ENCODE data around the gene ANXA4. TPM values are rescaled to one million over a fixed set of nuclear protein-coding genes. Genes with fewer than 3 reads are reported as not detected.
A peak's percentile ranks its signal among the peaks of the same experiment; 100 is the strongest.

ANXA4 gene
- total and polyA plus RNA-seq, 2 experiments from 2014 or later, result 6.7 to 11.5 TPM

DNA sequence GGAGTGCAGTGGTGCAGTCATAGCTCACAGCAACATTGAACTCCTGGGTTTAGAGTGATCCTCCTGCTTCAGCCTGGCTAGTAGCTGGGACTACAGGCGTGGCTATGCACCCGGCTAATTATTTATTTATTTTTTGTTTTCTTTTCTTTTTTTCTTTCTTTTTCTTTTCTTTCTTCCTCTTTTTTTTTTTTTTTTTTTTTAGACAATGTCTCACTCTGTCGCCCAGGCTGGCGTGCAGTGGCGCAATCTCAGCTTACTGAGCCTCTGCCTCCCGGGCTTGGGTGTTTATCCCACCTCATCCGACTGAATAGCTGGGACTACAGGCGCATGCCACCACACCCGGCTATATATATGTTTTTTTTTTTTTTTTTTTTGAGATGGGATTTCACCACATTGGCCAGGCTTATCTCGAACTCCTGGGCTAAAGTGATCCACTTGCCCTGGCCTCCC is 1.4 kb upstream of the ANXA4 start:
- TF ChIP-seq STAT1 (IDR thresholded peaks at IDR 0.05; ENCODE audit: unreplicated experiment), result no peak
- TF ChIP-seq EZH2phosphoT487 (IDR thresholded peaks at IDR 0.05; ENCODE audit: unreplicated experiment), result no peak
- no peak for TF ChIP-seq CREB1 (CRISPR knock-in tag; IDR thresholded peaks at IDR 0.05; ENCODE audit: low read depth)
- no peak for TF ChIP-seq EZH2 (IDR thresholded peaks at IDR 0.05; ENCODE audit: low read depth, unreplicated experiment)
- TF ChIP-seq, protein P1, sequence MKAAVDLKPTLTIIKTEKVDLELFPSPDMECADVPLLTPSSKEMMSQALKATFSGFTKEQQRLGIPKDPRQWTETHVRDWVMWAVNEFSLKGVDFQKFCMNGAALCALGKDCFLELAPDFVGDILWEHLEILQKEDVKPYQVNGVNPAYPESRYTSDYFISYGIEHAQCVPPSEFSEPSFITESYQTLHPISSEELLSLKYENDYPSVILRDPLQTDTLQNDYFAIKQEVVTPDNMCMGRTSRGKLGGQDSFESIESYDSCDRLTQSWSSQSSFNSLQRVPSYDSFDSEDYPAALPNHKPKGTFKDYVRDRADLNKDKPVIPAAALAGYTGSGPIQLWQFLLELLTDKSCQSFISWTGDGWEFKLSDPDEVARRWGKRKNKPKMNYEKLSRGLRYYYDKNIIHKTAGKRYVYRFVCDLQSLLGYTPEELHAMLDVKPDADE (IDR thresholded peaks at IDR 0.05), result no peak
- no peak for DNase-seq (ENCODE audit: low spot score)
- peaks cover 10% of the 10 kb centered on the region for H3K4me1 Mint-ChIP-seq
- H3K4me2 ChIP-seq, result peak overlapping the region; percentile 99
- peaks cover 14% of the 10 kb centered on the region for H3K27me3 Mint-ChIP-seq (ENCODE audit: insufficient read depth, low read depth, poor library complexity)
- H3K4me3 ChIP-seq, result peak overlapping the region; percentile 85
- no peak overlapping the region for H3K27ac ChIP-seq (ENCODE audit: low read depth)
- H3K36me3 Mint-ChIP-seq (ENCODE audit: low read depth), result no peaks in the 10 kb centered on the region
- peaks cover 3% of the 10 kb centered on the region; the same call in 1 of the 2 replicates for H3F3A ChIP-seq (replicated peaks; ENCODE audit: low read depth)
- ATAC-seq, result no peak
- H3K36me3 ChIP-seq (ENCODE audit: insufficient read depth), result no peaks in the 10 kb centered on the region
- peaks cover 10% of the 10 kb centered on the region; the same call in 1 of the 2 replicates for H3K4me1 ChIP-seq (ENCODE audit: insufficient read depth)
- no peaks in the 10 kb centered on the region for H4K20me1 ChIP-seq (replicated peaks; ENCODE audit: insufficient read depth)
- H3K9me2 ChIP-seq (ENCODE audit: insufficient read depth), result no peaks in the 10 kb centered on the region
- H3K4me3 Mint-ChIP-seq, result peak overlapping the region; percentile 83; the same call in 2 of the 3 replicates
- no peaks in the 10 kb centered on the region for H3K79me2 ChIP-seq (replicated peaks; ENCODE audit: insufficient read depth)
- no peak overlapping the region for H3K27ac Mint-ChIP-seq
- peaks cover 23% of the 10 kb centered on the region for H3K27me3 ChIP-seq (ENCODE audit: insufficient read depth)
- peak overlapping the region; percentile 100 for H2AFZ ChIP-seq
- no peaks in the 10 kb centered on the region for H3K9me3 Mint-ChIP-seq

DNA sequence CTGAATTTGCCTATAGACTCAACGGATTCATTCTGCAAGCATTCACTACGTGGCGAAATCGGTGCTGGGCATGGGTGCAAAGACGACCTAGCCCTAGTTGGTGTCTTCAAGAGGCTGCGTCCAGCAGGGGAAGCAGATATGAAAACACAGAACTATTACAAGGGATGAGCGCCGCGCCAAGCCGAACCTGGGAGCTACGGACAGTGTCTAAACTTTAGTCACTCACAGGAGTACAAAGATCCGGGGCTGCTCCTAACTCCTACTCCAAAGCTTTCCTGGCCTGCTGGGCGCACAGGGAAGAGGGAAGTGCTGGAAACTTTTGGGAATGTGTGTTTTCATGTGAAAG is 732 bp upstream of the ANXA4 start:
- H3K79me2 ChIP-seq (replicated peaks; ENCODE audit: insufficient read depth), result no peaks in the 10 kb centered on the region
- no peak for TF ChIP-seq ZNF331 (CRISPR knock-in tag; IDR thresholded peaks at IDR 0.05; ENCODE audit: low read depth)
- TF ChIP-seq POLR2AphosphoS5 (IDR thresholded peaks at IDR 0.05; ENCODE audit: low read depth), result no peak
- no peak for TF ChIP-seq STAT1 (IDR thresholded peaks at IDR 0.05; ENCODE audit: unreplicated experiment)
- TF ChIP-seq JUNB (IDR thresholded peaks at IDR 0.05; ENCODE audit: unreplicated experiment), result no peak
- TF ChIP-seq ZNF114 (CRISPR knock-in tag; IDR thresholded peaks at IDR 0.05), result no peak
- TF ChIP-seq EZH2phosphoT487 (IDR thresholded peaks at IDR 0.05; ENCODE audit: unreplicated experiment), result no peak
- TF ChIP-seq CREB1 (CRISPR knock-in tag; IDR thresholded peaks at IDR 0.05; ENCODE audit: low read depth), result no peak
- TF ChIP-seq, protein P2, sequence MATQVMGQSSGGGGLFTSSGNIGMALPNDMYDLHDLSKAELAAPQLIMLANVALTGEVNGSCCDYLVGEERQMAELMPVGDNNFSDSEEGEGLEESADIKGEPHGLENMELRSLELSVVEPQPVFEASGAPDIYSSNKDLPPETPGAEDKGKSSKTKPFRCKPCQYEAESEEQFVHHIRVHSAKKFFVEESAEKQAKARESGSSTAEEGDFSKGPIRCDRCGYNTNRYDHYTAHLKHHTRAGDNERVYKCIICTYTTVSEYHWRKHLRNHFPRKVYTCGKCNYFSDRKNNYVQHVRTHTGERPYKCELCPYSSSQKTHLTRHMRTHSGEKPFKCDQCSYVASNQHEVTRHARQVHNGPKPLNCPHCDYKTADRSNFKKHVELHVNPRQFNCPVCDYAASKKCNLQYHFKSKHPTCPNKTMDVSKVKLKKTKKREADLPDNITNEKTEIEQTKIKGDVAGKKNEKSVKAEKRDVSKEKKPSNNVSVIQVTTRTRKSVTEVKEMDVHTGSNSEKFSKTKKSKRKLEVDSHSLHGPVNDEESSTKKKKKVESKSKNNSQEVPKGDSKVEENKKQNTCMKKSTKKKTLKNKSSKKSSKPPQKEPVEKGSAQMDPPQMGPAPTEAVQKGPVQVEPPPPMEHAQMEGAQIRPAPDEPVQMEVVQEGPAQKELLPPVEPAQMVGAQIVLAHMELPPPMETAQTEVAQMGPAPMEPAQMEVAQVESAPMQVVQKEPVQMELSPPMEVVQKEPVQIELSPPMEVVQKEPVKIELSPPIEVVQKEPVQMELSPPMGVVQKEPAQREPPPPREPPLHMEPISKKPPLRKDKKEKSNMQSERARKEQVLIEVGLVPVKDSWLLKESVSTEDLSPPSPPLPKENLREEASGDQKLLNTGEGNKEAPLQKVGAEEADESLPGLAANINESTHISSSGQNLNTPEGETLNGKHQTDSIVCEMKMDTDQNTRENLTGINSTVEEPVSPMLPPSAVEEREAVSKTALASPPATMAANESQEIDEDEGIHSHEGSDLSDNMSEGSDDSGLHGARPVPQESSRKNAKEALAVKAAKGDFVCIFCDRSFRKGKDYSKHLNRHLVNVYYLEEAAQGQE (IDR thresholded peaks at IDR 0.05; ENCODE audit: unreplicated experiment), result no peak
- TF ChIP-seq, protein P3, sequence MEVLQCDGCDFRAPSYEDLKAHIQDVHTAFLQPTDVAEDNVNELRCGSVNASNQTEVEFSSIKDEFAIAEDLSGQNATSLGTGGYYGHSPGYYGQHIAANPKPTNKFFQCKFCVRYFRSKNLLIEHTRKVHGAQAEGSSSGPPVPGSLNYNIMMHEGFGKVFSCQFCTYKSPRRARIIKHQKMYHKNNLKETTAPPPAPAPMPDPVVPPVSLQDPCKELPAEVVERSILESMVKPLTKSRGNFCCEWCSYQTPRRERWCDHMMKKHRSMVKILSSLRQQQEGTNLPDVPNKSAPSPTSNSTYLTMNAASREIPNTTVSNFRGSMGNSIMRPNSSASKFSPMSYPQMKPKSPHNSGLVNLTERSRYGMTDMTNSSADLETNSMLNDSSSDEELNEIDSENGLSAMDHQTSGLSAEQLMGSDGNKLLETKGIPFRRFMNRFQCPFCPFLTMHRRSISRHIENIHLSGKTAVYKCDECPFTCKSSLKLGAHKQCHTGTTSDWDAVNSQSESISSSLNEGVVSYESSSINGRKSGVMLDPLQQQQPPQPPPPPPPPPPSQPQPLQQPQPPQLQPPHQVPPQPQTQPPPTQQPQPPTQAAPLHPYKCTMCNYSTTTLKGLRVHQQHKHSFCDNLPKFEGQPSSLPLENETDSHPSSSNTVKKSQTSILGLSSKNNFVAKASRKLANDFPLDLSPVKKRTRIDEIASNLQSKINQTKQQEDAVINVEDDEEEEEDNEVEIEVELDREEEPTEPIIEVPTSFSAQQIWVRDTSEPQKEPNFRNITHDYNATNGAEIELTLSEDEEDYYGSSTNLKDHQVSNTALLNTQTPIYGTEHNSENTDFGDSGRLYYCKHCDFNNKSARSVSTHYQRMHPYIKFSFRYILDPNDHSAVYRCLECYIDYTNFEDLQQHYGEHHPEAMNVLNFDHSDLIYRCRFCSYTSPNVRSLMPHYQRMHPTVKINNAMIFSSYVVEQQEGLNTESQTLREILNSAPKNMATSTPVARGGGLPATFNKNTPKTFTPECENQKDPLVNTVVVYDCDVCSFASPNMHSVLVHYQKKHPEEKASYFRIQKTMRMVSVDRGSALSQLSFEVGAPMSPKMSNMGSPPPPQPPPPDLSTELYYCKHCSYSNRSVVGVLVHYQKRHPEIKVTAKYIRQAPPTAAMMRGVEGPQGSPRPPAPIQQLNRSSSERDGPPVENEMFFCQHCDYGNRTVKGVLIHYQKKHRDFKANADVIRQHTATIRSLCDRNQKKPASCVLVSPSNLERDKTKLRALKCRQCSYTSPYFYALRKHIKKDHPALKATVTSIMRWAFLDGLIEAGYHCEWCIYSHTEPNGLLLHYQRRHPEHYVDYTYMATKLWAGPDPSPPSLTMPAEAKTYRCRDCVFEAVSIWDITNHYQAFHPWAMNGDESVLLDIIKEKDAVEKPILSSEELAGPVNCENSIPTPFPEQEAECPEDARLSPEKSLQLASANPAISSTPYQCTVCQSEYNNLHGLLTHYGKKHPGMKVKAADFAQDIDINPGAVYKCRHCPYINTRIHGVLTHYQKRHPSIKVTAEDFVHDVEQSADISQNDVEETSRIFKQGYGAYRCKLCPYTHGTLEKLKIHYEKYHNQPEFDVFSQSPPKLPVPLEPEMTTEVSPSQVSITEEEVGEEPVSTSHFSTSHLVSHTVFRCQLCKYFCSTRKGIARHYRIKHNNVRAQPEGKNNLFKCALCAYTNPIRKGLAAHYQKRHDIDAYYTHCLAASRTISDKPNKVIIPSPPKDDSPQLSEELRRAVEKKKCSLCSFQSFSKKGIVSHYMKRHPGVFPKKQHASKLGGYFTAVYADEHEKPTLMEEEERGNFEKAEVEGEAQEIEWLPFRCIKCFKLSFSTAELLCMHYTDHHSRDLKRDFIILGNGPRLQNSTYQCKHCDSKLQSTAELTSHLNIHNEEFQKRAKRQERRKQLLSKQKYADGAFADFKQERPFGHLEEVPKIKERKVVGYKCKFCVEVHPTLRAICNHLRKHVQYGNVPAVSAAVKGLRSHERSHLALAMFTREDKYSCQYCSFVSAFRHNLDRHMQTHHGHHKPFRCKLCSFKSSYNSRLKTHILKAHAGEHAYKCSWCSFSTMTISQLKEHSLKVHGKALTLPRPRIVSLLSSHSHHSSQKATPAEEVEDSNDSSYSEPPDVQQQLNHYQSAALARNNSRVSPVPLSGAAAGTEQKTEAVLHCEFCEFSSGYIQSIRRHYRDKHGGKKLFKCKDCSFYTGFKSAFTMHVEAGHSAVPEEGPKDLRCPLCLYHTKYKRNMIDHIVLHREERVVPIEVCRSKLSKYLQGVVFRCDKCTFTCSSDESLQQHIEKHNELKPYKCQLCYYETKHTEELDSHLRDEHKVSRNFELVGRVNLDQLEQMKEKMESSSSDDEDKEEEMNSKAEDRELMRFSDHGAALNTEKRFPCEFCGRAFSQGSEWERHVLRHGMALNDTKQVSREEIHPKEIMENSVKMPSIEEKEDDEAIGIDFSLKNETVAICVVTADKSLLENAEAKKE (CRISPR knock-in tag; IDR thresholded peaks at IDR 0.05), result no peak
- peak overlapping the region; percentile 99 for H3K4me2 ChIP-seq
- Mint-ChIP-seq H3K27ac (peak overlapping the region; percentile 68; the same call in 1 of the 2 replicates), H3K27me3 (ENCODE audit: insufficient read depth, low read depth, poor library complexity) (peaks cover 14% of the 10 kb centered on the region), H3K36me3 (ENCODE audit: low read depth) (no peaks in the 10 kb centered on the region), H3K4me3 (peak overlapping the region; percentile 83), H3K4me1 (peaks cover 10% of the 10 kb centered on the region), H3K9me3 (no peaks in the 10 kb centered on the region)
- H3K36me3 ChIP-seq (ENCODE audit: insufficient read depth), result no peaks in the 10 kb centered on the region
- peak overlapping the region; percentile 100 for H2AFZ ChIP-seq
- DNase-seq (ENCODE audit: low spot score) (no peak), ATAC-seq (peak; percentile 59)
- peaks cover 23% of the 10 kb centered on the region for H3K27me3 ChIP-seq (ENCODE audit: insufficient read depth)
- no peak overlapping the region for H3K27ac ChIP-seq (ENCODE audit: low read depth)
- H3K4me1 ChIP-seq (ENCODE audit: insufficient read depth), result peaks cover 10% of the 10 kb centered on the region; the same call in 1 of the 2 replicates
- H3K4me3 ChIP-seq, result peak overlapping the region; percentile 85
- peaks cover 3% of the 10 kb centered on the region; the same call in 1 of the 2 replicates for H3F3A ChIP-seq (replicated peaks; ENCODE audit: low read depth)
- no peaks in the 10 kb centered on the region for H3K9me2 ChIP-seq (ENCODE audit: insufficient read depth)
- H4K20me1 ChIP-seq (replicated peaks; ENCODE audit: insufficient read depth), result no peaks in the 10 kb centered on the region
